GOT3 (cell line): ENCODE data around the gene XRCC1.
A peak's percentile ranks its signal among the peaks of the same experiment; 100 is the strongest.
"Not testable (repeated sequence)": the region's sequence is repeated elsewhere in the genome, so short reads cannot be mapped to it uniquely, and the experiment has no call there.

ENCODE experiments used
- DNase-seq: peaks from one replicate; lab custom pipeline; 2025; ENCODE audit warnings: mixed read lengths; lab: John Stamatoyannopoulos, UW

XRCC1 gene

DNA sequence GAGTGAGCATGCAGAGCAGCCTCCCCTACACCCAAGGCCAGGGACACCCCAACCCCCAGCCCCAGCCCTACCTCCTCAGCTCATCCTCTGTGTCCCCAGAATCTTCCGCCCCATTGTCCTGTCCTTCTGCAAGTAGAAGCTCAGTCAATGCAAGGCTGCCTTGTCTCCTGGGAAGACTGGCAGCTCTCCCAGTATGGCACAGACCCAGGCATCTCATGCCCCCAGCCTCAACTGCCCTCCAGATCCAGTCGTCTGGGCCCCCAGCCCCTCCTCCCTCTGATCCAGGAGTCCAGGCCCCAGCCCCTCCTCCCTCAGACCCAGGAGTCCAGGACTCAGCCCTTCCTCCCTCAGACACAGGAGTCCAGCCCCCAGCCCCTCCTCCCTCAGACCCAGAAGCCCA is 29.3 kb downstream of the XRCC1 start:
- DNase-seq = no peak

DNA sequence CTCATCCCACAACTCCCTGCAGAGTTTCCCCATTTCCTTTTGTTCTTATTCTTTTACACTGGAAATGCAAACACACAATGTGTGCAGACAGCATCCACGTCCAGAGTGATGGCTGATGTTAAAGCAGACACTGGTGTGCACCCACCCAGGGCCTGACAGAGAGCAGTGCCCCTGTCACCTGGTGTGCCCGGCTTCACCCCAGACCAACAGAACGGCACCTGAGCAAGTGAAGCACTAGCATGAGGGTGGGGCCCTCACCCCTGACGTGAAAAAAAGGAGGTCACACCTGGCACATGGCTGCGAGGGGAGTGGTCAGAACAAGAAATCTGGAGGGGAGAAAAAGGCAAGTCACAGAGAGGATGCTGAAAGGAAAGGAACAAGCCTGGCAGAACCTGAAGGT is 30.1 kb downstream of the XRCC1 start:
- DNase-seq = no peak

DNA sequence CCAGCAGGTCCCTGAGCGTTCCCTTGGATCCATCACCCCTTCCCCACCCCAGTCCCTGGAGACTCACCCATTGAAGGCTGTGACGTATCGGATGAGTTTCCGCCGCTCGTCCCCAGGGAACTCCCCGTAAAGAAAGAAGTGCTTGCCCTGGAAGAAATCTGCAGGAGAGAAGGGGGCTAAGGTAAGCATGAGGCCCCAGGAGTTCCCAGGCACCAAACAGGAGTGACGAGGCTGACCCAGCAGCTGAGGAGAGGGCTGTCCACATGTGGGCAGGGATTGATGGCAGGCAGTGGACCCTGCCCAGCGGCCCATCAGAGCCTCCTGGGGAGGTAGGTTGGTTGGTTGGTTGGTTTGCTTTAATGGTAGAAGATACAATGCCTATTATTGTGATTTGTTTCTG is 31.2 kb downstream of the XRCC1 start:
- DNase-seq = no peak

DNA sequence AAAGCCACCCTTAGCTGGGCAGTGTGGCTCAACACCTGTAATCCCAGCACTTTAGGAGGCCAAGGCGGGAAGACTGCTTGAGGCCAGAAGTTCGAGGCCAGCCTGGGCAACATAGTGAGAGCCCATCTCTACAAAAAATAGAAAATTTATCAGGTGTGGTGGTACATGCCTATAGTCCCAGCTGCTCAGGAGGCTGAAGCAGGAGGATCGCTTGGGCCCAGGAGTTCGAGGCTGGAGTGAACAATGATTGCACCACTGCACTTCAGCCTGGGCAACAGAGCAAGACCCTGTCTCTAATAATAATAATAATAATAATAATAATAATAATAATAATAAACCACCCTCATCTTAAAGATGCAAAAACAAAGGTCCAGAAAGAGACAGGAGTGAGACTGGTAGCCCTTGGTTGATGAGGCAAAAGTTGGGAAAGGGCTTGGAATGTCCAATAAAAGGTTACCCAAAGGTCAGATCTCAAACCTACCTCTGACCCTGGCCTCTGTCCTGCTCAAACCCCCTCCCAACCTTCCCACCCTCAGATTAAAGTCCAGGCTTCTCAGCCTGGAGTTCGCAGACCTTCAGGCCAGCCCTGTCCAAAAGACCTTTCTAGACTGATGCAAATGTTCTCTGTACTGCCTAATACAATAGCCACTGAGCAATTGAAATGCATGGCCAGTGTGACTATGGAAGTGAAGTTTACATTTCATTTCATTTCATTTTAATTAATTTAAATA is 33.2 kb downstream of the XRCC1 start:
- DNase-seq = no peak

DNA sequence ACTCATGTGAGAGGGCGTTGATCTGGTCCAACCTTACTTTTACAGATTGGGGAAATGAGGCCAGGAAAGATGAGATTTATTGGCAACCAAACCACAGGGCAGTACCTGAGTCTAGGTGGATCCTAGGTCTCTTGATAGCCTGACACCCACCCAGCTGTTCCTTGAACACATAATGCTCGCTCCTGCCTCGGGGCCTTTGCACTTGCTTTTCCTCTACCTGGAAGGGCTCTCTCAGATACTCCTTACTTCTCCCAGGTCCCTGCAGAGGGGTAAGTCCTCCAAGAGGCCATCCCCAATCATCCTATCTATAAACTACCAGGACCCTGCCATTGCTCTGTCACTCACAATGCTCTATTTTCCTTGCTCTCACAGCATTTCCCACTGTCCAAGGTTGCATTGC is 34.9 kb downstream of the XRCC1 start:
- DNase-seq = no peak

DNA sequence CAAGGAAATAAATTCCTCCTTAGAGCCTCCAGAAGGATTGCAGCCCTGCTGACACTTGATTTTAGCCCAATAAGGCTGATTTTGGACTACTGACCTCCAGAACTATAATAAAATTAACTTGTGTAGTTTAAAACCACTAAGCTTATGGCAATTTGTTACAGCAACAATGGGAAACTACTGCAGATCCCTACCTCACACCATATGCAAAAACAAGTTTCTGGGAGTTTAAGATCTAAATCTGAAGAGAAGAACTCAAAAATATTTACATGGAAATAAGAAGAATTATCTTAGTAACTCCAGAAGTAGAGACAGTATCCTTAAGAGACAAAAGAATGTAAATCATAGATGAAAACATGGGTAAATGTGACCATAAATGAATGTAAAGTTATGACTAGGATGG is 36.4 kb downstream of the XRCC1 start:
- no peak for DNase-seq

DNA sequence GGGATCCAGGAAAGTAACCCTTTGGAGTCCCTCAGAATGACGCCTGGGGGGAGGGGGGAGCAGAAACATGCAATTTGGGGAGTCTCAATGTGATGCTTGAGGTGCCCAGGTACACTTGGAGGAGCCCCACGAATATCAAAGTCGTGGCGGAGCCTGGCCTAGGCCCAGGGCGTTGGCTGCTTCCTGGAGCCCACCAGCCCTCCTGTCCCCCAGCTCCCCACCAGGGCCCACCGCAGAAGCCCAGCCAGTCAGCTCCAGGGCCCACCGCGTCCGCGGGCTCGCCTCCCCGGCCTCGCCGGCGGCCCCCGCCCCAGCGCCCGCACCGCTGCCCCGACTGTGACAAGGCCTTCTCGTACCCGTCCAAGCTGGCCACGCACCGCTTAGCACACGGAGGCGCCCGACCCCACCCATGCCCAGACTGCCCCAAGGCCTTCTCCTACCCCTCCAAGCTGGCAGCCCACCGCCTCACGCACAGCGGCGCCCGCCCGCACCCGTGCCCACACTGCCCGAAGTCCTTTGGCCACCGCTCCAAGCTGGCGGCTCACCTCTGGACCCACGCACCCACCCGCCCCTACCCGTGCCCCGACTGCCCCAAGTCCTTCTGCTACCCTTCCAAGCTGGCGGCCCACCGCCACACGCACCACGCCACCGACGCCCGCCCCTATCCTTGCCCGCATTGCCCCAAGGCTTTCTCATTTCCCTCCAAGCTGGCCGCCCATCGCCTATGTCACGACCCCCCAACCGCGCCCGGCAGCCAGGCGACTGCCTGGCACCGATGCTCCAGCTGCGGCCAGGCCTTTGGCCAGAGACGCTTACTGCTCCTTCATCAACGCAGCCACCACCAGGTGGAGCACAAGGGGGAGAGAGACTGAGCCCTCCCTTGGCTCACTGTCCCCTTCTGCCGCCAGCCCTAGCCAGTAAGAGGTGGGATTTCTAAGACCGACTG is 40.2 kb downstream of the XRCC1 start:
- DNase-seq = no peak

DNA sequence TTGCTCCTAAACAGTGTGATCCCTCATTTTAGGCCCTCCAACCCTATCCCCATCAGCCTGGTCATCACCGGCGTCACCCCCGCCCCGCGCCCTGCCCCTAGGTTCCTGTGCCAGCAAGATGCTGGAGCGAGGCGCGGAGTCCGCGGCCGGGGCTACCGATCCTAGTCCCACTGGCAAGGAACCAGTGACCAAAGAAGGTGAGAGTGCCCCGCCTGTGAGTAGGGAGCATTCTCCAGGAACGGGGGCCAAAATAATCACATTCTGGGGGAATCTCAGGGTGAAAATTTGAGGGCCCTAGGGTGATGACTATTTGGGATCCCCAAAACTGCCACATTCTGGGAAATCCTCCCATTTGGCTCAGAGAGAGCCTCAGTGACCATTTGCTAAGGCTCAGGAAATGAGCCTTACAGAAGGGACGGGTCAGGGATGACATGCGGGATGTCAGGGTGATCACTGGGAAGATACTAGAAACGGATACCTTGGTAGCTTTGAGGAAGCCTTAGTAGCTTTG is 41.0 kb downstream of the XRCC1 start:
- DNase-seq = no peak

DNA sequence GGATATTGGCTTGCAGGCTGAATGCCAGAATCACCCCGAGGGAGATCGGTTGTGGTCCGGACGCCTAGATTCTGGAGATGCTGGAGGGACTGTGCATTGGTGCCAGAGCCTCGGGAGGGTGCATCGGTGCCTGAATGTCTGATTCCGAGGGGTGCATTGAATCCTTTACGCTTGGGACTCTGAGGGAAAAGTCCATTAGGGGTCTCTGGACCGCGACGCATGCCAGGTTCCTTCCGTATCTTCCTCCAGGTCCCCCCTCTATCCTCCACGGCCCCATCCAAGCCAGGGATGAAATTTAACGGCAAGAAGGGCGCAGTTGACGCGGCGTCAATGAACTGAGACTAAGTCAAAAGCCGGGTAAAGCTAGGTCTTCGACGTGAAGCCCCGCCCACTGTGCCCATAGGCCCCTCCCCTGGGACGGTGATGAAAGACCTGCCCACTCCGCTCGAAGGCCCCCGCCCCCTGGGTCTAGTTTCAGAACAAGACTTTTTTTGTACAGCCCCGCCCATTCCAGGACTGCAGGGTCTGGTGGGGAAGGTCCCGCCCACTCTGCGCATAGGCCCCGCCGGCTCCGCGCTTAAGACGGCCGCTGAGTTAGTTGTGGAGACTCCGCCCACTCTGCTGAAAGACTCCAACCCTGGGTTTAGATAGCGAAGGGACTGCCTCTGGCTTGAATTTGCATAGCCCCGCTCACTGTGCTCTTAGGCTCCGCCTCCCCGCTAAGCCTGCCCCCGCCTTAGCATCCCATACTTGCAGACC is 41.6 kb downstream of the XRCC1 start:
- peak; percentile 93 for DNase-seq

DNA sequence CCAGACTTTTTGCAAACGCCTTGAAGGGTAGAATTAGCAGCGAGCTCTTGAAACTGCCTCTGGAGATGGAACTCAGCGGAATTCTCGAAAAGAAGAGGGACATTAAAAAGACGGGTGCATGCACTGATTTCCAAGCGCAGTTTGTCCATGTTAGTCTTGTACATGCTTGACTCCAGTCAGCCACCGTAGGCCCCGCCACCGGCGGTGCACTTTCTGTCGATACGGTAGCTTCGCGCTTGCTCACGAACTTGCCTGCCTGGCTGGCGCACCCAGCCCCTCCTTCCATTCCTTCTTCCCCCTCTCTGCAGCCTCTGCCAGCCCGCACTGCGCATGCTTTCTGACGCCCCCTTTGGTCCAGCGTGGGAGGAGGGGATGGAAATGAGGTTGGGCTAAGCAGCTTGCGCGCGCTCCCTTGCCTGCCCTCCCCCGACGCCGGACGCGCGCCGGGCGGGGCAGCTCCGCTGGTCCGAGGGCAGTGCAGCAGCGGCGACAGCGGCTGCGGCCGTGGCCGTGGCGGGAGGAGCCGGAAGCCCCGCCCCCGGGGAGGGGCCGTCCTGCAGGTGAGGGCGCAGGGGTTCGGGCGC is 42.3 kb downstream of the XRCC1 start, which contains the start of gene ZNF575:
TSS of gene ZNF575 (plus strand) at position 227 of the 584 bp plus-strand sequence. CDS start 1,235 bp downstream, outside the sequence.
- DNase-seq = peak; percentile 76

DNA sequence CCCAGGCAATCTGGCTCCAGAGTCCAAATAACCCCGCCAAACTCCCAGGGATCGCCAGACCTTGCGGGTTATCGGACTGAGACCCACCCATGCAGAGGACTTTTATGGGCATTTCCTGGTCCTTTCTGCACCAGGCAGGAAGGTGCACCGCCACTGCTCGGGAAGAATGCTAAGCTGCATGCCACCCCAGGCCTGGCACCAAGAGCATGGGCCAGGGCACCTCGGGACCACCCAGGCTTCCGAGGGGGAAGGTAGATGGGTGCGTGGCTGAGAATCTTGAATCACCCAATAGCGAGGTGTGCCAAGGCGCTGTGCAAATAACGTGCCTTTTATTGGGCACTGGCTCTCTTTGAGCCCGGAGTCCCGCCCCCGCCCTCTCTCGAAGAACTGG is 42.8 kb downstream of the XRCC1 start:
- DNase-seq = no peak

DNA sequence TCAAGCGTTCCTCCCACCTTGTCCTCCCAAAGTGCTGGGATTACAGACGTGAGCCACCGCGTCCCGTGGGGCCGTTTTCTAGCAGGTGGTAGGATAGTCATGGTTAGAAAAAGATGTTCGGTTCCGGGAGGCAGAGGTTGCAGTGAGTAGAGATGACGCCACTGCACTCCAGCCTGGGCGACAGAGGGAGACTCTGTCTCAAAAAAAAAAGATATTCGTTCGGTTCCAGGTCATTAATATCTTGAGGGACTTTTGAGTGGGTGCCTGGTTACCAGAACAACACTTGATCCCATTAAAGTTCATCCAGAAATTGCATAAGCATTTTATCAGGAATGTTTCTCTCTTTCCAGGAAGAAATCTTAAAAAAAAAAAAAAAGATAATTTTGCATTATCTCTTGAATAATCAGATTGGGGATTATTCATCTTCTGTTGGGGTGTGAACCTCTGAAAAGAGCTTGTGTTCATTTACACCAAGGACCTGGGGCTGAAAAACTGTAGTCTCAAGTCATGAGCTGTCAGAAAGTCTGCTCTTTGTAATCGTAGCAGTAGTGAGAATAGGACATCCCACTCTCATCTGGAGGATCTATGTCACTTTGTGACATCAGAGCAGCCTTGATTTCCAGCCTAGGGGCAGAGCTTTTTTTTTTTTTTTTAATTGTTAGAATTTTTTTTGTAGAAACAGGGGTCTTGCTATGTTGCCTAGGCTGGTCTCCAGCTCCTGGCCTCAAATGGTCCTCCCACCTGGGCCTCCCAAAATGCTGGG is 47.3 kb downstream of the XRCC1 start:
- DNase-seq = no peak

DNA sequence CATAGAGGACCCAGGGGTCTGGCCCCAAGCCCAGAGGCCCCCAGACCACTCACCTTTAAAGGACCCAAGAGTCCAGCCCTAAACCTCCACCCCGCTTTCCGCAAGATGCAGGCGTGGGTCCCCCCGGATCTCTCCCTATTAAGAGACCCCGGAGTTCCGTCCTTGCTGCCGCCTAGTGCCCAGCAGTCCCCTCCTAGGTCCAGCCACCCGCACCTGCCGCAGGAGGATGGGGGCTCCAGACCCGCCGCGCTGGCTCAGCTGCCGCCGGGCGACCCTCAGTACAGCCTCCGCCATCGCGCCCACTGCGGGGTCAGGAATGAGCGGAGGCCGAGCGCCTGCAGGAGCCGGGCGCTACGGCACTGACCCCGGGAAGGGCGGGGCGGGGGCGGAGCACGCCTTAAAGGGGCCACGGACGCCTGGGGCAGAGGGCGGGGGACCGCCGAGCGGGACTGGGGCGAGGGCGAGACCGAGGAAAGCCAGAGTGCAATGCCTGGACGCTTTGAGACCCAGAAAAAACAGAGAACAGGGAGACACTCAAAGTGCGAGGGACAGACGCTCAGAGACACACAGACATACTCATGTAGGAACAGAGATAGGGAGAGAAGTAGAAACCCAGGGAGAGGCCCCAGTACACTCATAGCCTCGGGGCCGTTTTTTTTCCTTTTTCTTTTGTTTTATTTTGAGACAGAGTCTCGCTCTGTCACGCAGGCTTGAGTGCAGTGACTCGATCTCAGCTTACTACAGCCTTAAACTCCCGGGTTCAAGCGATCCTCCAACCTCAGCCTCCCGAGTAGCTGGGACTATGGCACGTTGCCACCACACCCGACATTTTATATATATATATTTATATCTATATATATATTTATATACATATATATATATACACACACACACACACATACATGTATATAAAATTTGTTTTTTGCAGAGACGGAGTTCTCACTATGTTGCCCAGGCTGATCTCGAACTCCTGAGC is 48.2 kb downstream of the XRCC1 start, which contains the start of gene ETHE1:
TSS of gene ETHE1 (minus strand) at position 318 of the 976 bp plus-strand sequence. CDS start at position 294, 24 bp downstream.
- DNase-seq = peak; percentile 21

DNA sequence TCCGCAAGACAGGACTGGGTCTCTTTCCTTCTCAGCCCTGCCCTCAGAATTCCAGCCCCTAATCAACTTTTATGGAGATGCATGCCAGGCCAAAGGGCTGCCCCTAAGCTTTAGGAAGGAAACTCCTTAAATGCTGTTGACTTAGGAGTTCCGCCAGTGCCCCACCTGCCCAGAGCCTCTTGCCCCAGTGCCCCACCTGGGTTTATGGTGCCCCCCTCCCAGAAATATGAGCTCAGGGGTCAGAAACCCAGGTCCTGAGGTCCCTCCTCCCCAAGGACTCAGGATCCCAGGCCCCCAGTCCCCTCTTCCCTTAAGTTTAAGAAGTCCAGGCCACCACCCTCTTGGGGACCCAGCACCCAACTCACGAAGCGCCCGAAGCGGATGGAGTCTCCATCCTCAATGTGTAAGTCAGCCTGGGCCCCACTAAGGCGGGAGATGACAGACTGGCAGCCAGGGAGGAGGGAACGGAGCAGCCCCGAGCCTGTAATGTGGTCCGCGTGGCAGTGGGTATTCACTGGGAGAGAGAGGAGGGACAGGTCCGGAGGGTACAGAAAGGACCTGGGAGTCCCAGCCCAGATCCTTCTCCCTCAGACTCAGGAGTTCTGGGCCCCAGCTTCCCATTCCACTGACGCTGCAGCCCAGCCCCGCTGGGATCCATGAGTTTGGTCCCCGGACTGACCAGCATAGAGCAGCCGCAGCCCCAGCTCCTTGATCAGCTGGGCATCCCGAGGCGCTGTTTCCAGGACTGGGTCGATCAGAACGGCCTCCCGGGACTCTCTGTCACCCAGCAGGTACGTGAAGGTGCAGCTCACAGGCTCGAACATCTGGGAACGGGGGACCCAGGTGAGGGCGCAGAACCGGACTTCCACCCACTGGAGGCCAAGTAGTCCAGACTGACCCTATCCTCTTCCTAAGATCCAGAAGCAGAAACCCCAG is 49.2 kb downstream of the XRCC1 start:
- DNase-seq = no peak

DNA sequence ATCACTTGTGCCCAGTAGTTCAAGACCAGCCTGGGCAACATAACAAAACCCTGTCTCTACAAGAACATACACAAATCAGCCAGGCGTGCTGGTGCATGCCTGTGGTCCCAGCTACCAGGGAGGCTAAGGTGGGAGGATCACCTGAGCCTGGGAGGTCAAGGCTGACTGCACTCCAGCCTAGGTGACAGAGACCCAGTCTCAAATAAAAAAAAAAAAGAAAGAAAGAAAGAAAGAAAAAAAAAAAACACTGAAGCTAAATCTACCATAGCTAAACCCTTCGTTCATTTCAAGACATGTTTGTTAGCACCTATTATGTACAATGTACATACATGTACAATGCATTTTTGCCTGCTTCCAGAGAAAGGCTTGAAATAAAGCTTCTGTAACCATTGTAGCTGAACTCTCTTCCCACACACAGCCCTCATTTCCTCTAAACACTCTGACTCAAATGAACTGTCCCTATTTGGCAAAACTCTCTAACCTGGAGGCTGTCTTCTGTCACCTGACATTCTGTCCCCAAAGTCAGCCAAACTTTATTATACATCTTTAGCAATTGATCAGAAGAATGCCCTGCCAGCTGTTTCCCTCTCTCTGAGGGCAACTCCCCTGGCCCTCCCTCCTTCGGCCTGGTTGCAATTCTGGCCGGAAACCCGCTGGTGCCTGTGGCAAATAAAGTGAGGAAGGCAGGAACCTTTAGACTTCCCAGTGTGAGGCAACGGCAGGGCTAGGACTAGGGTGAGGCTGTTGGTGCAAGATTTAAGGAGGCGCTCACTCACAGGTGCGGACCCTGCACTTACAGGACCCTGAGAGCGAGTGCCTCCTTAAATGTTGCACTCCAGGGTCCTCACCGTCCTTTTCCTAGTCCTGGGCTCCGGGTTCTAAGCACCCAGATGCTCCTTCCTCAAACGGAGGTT is 50.1 kb downstream of the XRCC1 start:
- DNase-seq = no peak

DNA sequence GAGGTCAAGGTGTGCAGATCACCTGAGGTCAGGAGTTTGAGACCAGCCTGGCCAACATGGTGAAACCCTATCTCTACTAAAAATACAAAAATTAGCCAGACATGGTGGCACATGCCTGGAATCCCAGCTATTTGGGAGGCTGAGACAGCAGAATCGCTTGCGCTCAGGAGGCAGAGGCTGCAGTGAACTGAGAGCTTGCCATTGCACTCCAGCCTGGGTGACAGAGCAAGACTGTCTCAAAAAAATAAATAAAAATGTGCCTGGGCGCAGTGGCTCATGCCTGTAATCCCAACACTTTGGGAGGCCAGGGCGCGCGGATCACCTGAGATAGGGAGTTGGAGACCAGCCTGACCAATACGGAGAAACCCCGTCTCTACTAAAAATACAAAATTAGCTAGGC is 51.6 kb downstream of the XRCC1 start:
- not testable (repeated sequence) for DNase-seq

DNA sequence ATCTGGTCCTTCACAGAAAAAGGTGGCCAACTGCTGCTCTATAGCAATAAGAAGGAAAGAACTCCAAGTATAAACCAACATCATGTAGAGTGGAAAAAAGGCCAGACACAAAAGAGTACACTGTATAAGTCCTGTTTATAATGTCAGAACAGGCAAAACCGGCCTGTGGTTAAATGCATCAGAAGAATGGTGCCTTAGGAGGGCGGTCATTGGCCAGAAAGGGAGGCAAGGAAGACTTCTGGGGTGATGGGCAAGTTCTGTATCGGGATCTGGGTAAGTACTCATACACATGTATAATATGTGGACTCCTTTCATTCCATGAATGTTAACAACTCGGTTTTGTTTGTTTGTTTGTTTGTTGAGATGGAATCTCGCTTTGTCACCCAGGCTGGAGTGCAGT is 52.4 kb downstream of the XRCC1 start:
- no peak for DNase-seq
